Astrocyte (in vitro differentiated cells and primary cell): Measurements from ENCODE around the gene SUSD4. TPM values are rescaled to one million over a fixed set of nuclear protein-coding genes. Genes with fewer than 3 reads are reported as not detected.
A peak's percentile ranks its signal among the peaks of the same experiment; 100 is the strongest.

Experiments used
- DNase-seq: peaks from one replicate; pipeline ENCODE4 v3.0.0-alpha.2; 2010; ENCODE audit warnings: low read depth
- FAIRE-seq: peaks from 2 replicates; lab custom pipeline; 2011; peaks lifted over from hg19 to GRCh38; lab: Jason Lieb, UNC
- H2AFZ ChIP-seq: 2 replicates; pipeline ENCODE4 v1.6.0; 2012; ENCODE audit warnings: low read depth, low read length, inconsistent platforms
- H3K27ac ChIP-seq: 2 replicates; pipeline ENCODE4 v1.5.1; 2011; ENCODE audit warnings: low read depth, low read length, inconsistent platforms
- H3K27me3 ChIP-seq: 2 replicates; pipeline ENCODE4 v1.6.0; 2011; ENCODE audit warnings: low read length, inconsistent platforms; ENCODE audit not compliant: insufficient read depth
- H3K36me3 ChIP-seq: 2 replicates; pipeline ENCODE4 v1.5.1; 2011; ENCODE audit warnings: low read length, inconsistent platforms; ENCODE audit not compliant: insufficient read depth
- H3K4me1 ChIP-seq: 2 replicates; pipeline ENCODE4 v1.5.1; 2011; ENCODE audit warnings: low read length, inconsistent platforms; ENCODE audit not compliant: insufficient read depth
- H3K4me2 ChIP-seq: 2 replicates; pipeline ENCODE4 v1.6.0; 2012; ENCODE audit warnings: low read length, inconsistent platforms
- H3K4me3 ChIP-seq: 2 replicates; pipeline ENCODE4 v1.5.1; 2011; ENCODE audit warnings: low read depth, mild to moderate bottlenecking, low read length, inconsistent platforms; ENCODE audit not compliant: insufficient read depth
- H3K79me2 ChIP-seq: 2 replicates; pipeline ENCODE4 v1.6.0; 2012; ENCODE audit warnings: mild to moderate bottlenecking, low read length, inconsistent platforms; ENCODE audit not compliant: insufficient read depth
- H3K9ac ChIP-seq: 2 replicates; pipeline ENCODE4 v1.6.0; 2012; ENCODE audit warnings: mild to moderate bottlenecking, low read length, inconsistent platforms
- H3K9me3 ChIP-seq: 2 replicates; pipeline ENCODE4 v1.5.1; 2012; ENCODE audit warnings: low read depth, mild to moderate bottlenecking, low read length, inconsistent platforms; ENCODE audit not compliant: insufficient read depth
- H4K20me1 ChIP-seq: 2 replicates; pipeline ENCODE4 v1.6.0; 2012; ENCODE audit warnings: low read length, inconsistent platforms; ENCODE audit not compliant: insufficient read depth
- H3K27ac Mint-ChIP-seq: one replicate; pipeline ENCODE4 v1.8.0; 2021; ENCODE audit warnings: mild to moderate bottlenecking, mixed read lengths; ENCODE audit not compliant: unreplicated experiment
- H3K27me3 Mint-ChIP-seq: one replicate; pipeline ENCODE4 v1.8.0; 2021; ENCODE audit warnings: low read depth, mixed read lengths; ENCODE audit not compliant: unreplicated experiment
- H3K36me3 Mint-ChIP-seq: one replicate; pipeline ENCODE4 v1.8.0; 2021; ENCODE audit warnings: low read depth, mixed read lengths; ENCODE audit not compliant: unreplicated experiment
- H3K4me1 Mint-ChIP-seq: one replicate; pipeline ENCODE4 v1.8.0; 2021; ENCODE audit warnings: low read depth, mixed read lengths; ENCODE audit not compliant: unreplicated experiment
- H3K4me3 Mint-ChIP-seq: one replicate; pipeline ENCODE4 v1.8.0; 2021; ENCODE audit warnings: mild to moderate bottlenecking, moderate library complexity, mixed read lengths; ENCODE audit not compliant: unreplicated experiment
- H3K9me3 Mint-ChIP-seq: one replicate; pipeline ENCODE4 v1.8.0; 2021; ENCODE audit warnings: mild to moderate bottlenecking, mixed read lengths; ENCODE audit not compliant: unreplicated experiment
- EZH2 ChIP-seq: IDR thresholded peaks from 2 replicates; pipeline ENCODE4 v1.6.1; 2012; ENCODE audit warnings: mild to moderate bottlenecking, low read length, inconsistent platforms; ENCODE audit not compliant: insufficient read depth
- total RNA-seq: library from RNA; stranded (reverse); gene quantifications from 2 replicates; pipeline ENCODE4 v1.2.1, GENCODE V29; 2021
- TF ChIP-seq, protein P1 (sequence below): IDR thresholded peaks from 2 replicates; pipeline ENCODE4 v1.5.1; 2011; ENCODE audit warnings: low read depth, mild to moderate bottlenecking, inconsistent platforms, low read length, moderate library complexity; ENCODE audit not compliant: insufficient read depth

The SUSD4 gene
- total RNA-seq, 1 donor from 2014 or later = 9.2 TPM

GRCh38 chr1:223343692-223344091 is 20.3 kb downstream of the SUSD4 start:
- Mint-ChIP-seq H3K27me3 (peaks cover 4% of the 10 kb centered on the region), H3K4me1 (peaks cover 39% of the 10 kb centered on the region), H3K27ac (no peak overlapping the region), H3K36me3 (peaks cover 2% of the 10 kb centered on the region), H3K4me3 (no peak overlapping the region), H3K9me3 (peaks cover 3% of the 10 kb centered on the region)
- Histone ChIP-seq H3K4me2 (no peak overlapping the region), H4K20me1 (no peaks in the 10 kb centered on the region), H3K27me3 (no peaks in the 10 kb centered on the region), H3K36me3 (no peaks in the 10 kb centered on the region), H3K79me2 (no peaks in the 10 kb centered on the region), H2AFZ (no peak overlapping the region), H3K27ac (no peak overlapping the region), H3K4me1 (peaks cover 6% of the 10 kb centered on the region), H3K9ac (no peak overlapping the region), H3K9me3 (no peaks in the 10 kb centered on the region), H3K4me3 (no peak overlapping the region)
- TF ChIP-seq, protein P1, sequence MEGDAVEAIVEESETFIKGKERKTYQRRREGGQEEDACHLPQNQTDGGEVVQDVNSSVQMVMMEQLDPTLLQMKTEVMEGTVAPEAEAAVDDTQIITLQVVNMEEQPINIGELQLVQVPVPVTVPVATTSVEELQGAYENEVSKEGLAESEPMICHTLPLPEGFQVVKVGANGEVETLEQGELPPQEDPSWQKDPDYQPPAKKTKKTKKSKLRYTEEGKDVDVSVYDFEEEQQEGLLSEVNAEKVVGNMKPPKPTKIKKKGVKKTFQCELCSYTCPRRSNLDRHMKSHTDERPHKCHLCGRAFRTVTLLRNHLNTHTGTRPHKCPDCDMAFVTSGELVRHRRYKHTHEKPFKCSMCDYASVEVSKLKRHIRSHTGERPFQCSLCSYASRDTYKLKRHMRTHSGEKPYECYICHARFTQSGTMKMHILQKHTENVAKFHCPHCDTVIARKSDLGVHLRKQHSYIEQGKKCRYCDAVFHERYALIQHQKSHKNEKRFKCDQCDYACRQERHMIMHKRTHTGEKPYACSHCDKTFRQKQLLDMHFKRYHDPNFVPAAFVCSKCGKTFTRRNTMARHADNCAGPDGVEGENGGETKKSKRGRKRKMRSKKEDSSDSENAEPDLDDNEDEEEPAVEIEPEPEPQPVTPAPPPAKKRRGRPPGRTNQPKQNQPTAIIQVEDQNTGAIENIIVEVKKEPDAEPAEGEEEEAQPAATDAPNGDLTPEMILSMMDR = no peak
- FAIRE-seq = no peak
- DNase-seq = no peak

DNA sequence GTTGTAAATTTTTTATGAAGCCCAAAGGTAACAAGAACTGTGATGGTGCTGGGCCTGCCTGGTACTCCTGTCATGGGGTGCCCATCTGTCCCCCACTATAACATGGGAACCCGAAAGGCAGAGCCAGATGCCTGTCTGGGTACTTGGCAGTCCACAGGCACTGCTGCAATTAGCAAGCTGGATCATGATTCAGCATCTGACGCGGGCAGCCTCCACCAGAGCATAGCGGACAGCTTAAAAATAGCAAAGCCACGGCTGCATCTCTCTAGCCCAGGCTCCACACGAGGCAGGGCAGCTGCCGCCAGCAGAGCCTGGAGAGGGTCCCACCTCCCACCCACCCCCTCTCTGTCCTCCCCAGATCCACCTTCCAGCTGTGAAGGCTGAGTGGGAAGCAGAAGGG is 22.9 kb downstream of the SUSD4 start:
- Histone ChIP-seq H3K4me3 (no peak overlapping the region), H3K27ac (no peak overlapping the region), H3K9me3 (no peaks in the 10 kb centered on the region), H3K9ac (no peak overlapping the region), H3K4me2 (no peak overlapping the region), H2AFZ (no peak overlapping the region), H3K79me2 (no peaks in the 10 kb centered on the region), H4K20me1 (no peaks in the 10 kb centered on the region), H3K4me1 (peaks cover 6% of the 10 kb centered on the region), H3K36me3 (no peaks in the 10 kb centered on the region), H3K27me3 (no peaks in the 10 kb centered on the region)
- Mint-ChIP-seq H3K27me3 (peaks cover 4% of the 10 kb centered on the region), H3K4me3 (no peak overlapping the region), H3K9me3 (no peaks in the 10 kb centered on the region), H3K4me1 (peaks cover 44% of the 10 kb centered on the region), H3K27ac (peak overlapping the region; percentile 83), H3K36me3 (peaks cover 2% of the 10 kb centered on the region)
- TF ChIP-seq, protein P1 = no peak
- TF ChIP-seq EZH2 = no peak
- no peak for FAIRE-seq
- DNase-seq = peak; percentile 71

- Histone ChIP-seq H4K20me1 (no peaks in the 10 kb centered on the region), H3K36me3 (no peaks in the 10 kb centered on the region), H2AFZ (no peak overlapping the region), H3K4me3 (no peak overlapping the region), H3K9me3 (no peaks in the 10 kb centered on the region), H3K27ac (no peak overlapping the region), H3K9ac (no peak overlapping the region), H3K4me1 (peaks cover 6% of the 10 kb centered on the region), H3K27me3 (no peaks in the 10 kb centered on the region), H3K4me2 (no peak overlapping the region), H3K79me2 (no peaks in the 10 kb centered on the region)
- FAIRE-seq (no peak), DNase-seq (no peak)
- Mint-ChIP-seq H3K4me3 (no peak overlapping the region), H3K27ac (peak overlapping the region; percentile 60), H3K36me3 (no peaks in the 10 kb centered on the region), H3K9me3 (peaks cover 2% of the 10 kb centered on the region), H3K4me1 (peaks cover 44% of the 10 kb centered on the region), H3K27me3 (peaks cover 1% of the 10 kb centered on the region)
- no peak for TF ChIP-seq EZH2
- TF ChIP-seq, protein P1 = no peak
These were observed 23.3 kb downstream of the SUSD4 start for GRCh38 chr1:223340637-223341036.
